HepG2 (cell line): Measurements from ENCODE around the gene MTFP1. TPM values are rescaled to one million over a fixed set of nuclear protein-coding genes. Genes with fewer than 3 reads are reported as not detected.
A peak's percentile ranks its signal among the peaks of the same experiment; 100 is the strongest.

Experiments
- MTA1 ChIP-seq: sonication (generic); formaldehyde crosslinking; IDR thresholded peaks from 2 replicates; pipeline ENCODE4 v1.4.0; 2020; ENCODE audit warnings: missing genetic modification reagents, mild to moderate bottlenecking, borderline replicate concordance
- MXD1 ChIP-seq: sonication (generic); formaldehyde crosslinking; IDR thresholded peaks from 2 replicates; pipeline ENCODE4 v1.4.0; 2020; ENCODE audit warnings: mild to moderate bottlenecking, missing genetic modification reagents
- MZF1 ChIP-seq: sonication (generic); formaldehyde crosslinking; IDR thresholded peaks from 2 replicates; pipeline ENCODE4 v1.8.1; 2023; ENCODE audit warnings: mild to moderate bottlenecking, missing genetic modification reagents, borderline replicate concordance
- PATZ1 ChIP-seq: sonication (generic); formaldehyde crosslinking; IDR thresholded peaks from 2 replicates; pipeline ENCODE4 v1.4.0; 2020; ENCODE audit warnings: missing genetic modification reagents
- PLRG1 ChIP-seq: fragments of 450-650 bp; conservative IDR thresholded peaks from 2 replicates; pipeline ENCODE4 v1.6.1; 2016
- SAFB2 ChIP-seq: sonication (generic); formaldehyde crosslinking; IDR thresholded peaks from 2 replicates; pipeline ENCODE4 v1.5.1; 2020; ENCODE audit warnings: missing genetic modification reagents, low read depth, mild to moderate bottlenecking, borderline replicate concordance
- TFDP2 ChIP-seq: sonication (generic); formaldehyde crosslinking; IDR thresholded peaks from 2 replicates; pipeline ENCODE4 v1.4.0; 2020; ENCODE audit warnings: missing genetic modification reagents
- ZNF10 ChIP-seq: sonication (generic); formaldehyde crosslinking; IDR thresholded peaks from 2 replicates; pipeline ENCODE4 v1.4.0; 2020; ENCODE audit warnings: mild to moderate bottlenecking, low read depth, missing genetic modification reagents, borderline replicate concordance
- ZNF724P ChIP-seq: sonication (generic); formaldehyde crosslinking; IDR thresholded peaks from 2 replicates; pipeline ENCODE4 v1.8.0; 2022; ENCODE audit warnings: missing genetic modification reagents, borderline replicate concordance
- ZNF761 ChIP-seq: sonication (generic); formaldehyde crosslinking; conservative IDR thresholded peaks from 2 replicates; pipeline ENCODE4 v1.4.0; 2020; ENCODE audit warnings: mild to moderate bottlenecking, missing genetic modification reagents
- polyA plus RNA-seq, 8 experiments: library from polyadenylated mRNA; depleted of rRNA in 3 of 8; stranded (reverse) in 7 of 8; unstranded in 1 of 8; fragments of >200 nt; fragmentation: Illumina TruSeq in 4 of 8; extraction: Trizol in 4 of 8; gene quantifications; 2 replicates each; pipeline versions ENCODE4 v1.2.1 to v1.2.3, GENCODE V29; 2011 to 2016; ENCODE audit warnings: low read depth in 4 of 8, missing spikeins in 1 of 8, mixed read lengths in 1 of 8; ENCODE audit not compliant: insufficient read depth in 1 of 8
- total RNA-seq, 5 experiments: library from RNA; depleted of rRNA; stranded (reverse); fragments of >200 nt; fragmentation: Illumina TruSeq; extraction: Trizol; gene quantifications; 2 replicates each; pipeline ENCODE4 v1.2.3, GENCODE V29; 2016; ENCODE audit warnings: low read depth in 1 of 5

Gene MTFP1
- total and polyA plus RNA-seq, 2 of the 13 experiments (the other 11 are each of a cell fraction or from before 2014, with no cell fraction given) = 29.5 to 45.6 TPM

GRCh38 chr22:30423959-30424533 lies 1.5 kb upstream of the MTFP1 start (continued):
- TF ChIP-seq PATZ1 = peak; percentile 82
- no peak for TF ChIP-seq PLRG1
- TF ChIP-seq ZNF724P (CRISPR knock-in tag) = no peak
- no peak for TF ChIP-seq MXD1 (CRISPR knock-in tag)
- no peak for TF ChIP-seq ZNF10 (CRISPR knock-in tag)
- TF ChIP-seq SAFB2 = no peak
- TF ChIP-seq MTA1 (CRISPR knock-in tag) = no peak
- TF ChIP-seq MZF1 (CRISPR knock-in tag) = no peak
- TF ChIP-seq TFDP2 (CRISPR knock-in tag) = no peak; the same call in none of the 2 replicates
- TF ChIP-seq ZNF761 (CRISPR knock-in tag) = 0 out of 2 replicates have a peak, but pooled peaks have one; percentile 12
